PC-3 (cell line): Measurements from ENCODE around the gene ESR2.

Experiments
- CTCF ChIP-seq: fragments of 300-600 bp; sonication (generic); conservative IDR thresholded peaks from 2 replicates; pipeline ENCODE4 v1.5.1; 2017; ENCODE audit warnings: antibody characterized with exemption, low read depth, mild to moderate bottlenecking, low read length
- EZH2 ChIP-seq: fragments of 300-600 bp; sonication (generic); IDR thresholded peaks from one replicate; pipeline ENCODE4 v1.6.1; 2017; ENCODE audit warnings: antibody characterized with exemption, mild to moderate bottlenecking, low read length; ENCODE audit not compliant: unreplicated experiment
- EZH2phosphoT487 ChIP-seq: fragments of 300-600 bp; sonication (generic); IDR thresholded peaks from 2 replicates; pipeline ENCODE4 v1.6.1; 2018; ENCODE audit warnings: mild to moderate bottlenecking, antibody characterized with exemption, low read length, borderline replicate concordance

GRCh38 chr14:64326502-64326901 lies 32.3 kb upstream of the ESR2 start:
- no peak for TF ChIP-seq CTCF
- no peak for TF ChIP-seq EZH2
- no peak for TF ChIP-seq EZH2phosphoT487
